Measurements from ENCODE around the gene MATN4. TPM values are rescaled to one million over a fixed set of nuclear protein-coding genes. Genes with fewer than 3 reads are reported as not detected.

MATN4 gene
- total and polyA plus RNA-seq, 2 of the 13 experiments (the other 11 are each of a cell fraction or from before 2014, with no cell fraction given) = not detected

- no peak for TF ChIP-seq AGO2 (optimal IDR thresholded peaks at IDR 0.05; ENCODE audit: low read depth, low read length)
- TF ChIP-seq HOXA7 (CRISPR knock-in tag; IDR thresholded peaks at IDR 0.05) = no peak
- no peak for TF ChIP-seq ZFX (CRISPR knock-in tag; IDR thresholded peaks at IDR 0.05; ENCODE audit: low read depth)
- no peak for TF ChIP-seq ZNF326 (CRISPR knock-in tag; IDR thresholded peaks at IDR 0.05; ENCODE audit: borderline replicate concordance)
- no peak for TF ChIP-seq RFX5 (IDR thresholded peaks at IDR 0.05; ENCODE audit: low read depth, low read length)
- no peak for TF ChIP-seq ZNF30 (CRISPR knock-in tag; IDR thresholded peaks at IDR 0.05)
- no peak for TF ChIP-seq ZNF720 (CRISPR knock-in tag; IDR thresholded peaks at IDR 0.05)
- no peak for TF ChIP-seq ZNF333 (CRISPR knock-in tag; IDR thresholded peaks at IDR 0.05; ENCODE audit: borderline replicate concordance)
- TF ChIP-seq SRSF9 (IDR thresholded peaks at IDR 0.05; ENCODE audit: borderline replicate concordance, insufficient read depth, low read depth, low read length, poor library complexity, severe bottlenecking) = no peak
- 0 out of 2 replicates have a peak, but pooled peaks have one; percentile 26 for TF ChIP-seq ZNF446 (CRISPR knock-in tag; IDR thresholded peaks at IDR 0.05)
- TF ChIP-seq JDP2 (CRISPR knock-in tag; IDR thresholded peaks at IDR 0.05; ENCODE audit: borderline replicate concordance) = no peak
- TF ChIP-seq EZH2 (conservative IDR thresholded peaks at IDR 0.05; ENCODE audit: low read depth, low read length) = no peak
- no peak for TF ChIP-seq IKZF4 (CRISPR knock-in tag; IDR thresholded peaks at IDR 0.05; ENCODE audit: borderline replicate concordance, low read depth, not compliant biosample characterization)
- no peak for TF ChIP-seq ZNF431 (CRISPR knock-in tag; IDR thresholded peaks at IDR 0.05; ENCODE audit: borderline replicate concordance, low read depth)
- TF ChIP-seq KDM4B (CRISPR knock-in tag; IDR thresholded peaks at IDR 0.05) = no peak; the same call in 1 of the 2 replicates
- no peak for TF ChIP-seq KAT2B (IDR thresholded peaks at IDR 0.05; ENCODE audit: borderline replicate concordance, low read depth, low read length)
- TF ChIP-seq ZNF256 (CRISPR knock-in tag; conservative IDR thresholded peaks at IDR 0.05) = no peak
- no peak for TF ChIP-seq RARG (CRISPR knock-in tag; IDR thresholded peaks at IDR 0.05; ENCODE audit: low read depth)
- TF ChIP-seq MED13 (CRISPR knock-in tag; IDR thresholded peaks at IDR 0.05) = no peak
- TF ChIP-seq NFATC3 (CRISPR knock-in tag; IDR thresholded peaks at IDR 0.05) = no peak
- TF ChIP-seq ZEB1 (IDR thresholded peaks at IDR 0.05; ENCODE audit: insufficient replicate concordance, low read depth) = peak; percentile 8
- no peak for TF ChIP-seq HNF1B (CRISPR knock-in tag; IDR thresholded peaks at IDR 0.05)
- 0 out of 2 replicates have a peak, but pooled peaks have one; percentile 1 for TF ChIP-seq ZNF232 (CRISPR knock-in tag; IDR thresholded peaks at IDR 0.05; ENCODE audit: borderline replicate concordance)
- no peak for TF ChIP-seq E2F2 (CRISPR knock-in tag; IDR thresholded peaks at IDR 0.05; ENCODE audit: borderline replicate concordance)
- no peak for TF ChIP-seq MXD1 (CRISPR knock-in tag; IDR thresholded peaks at IDR 0.05)
Observed at GRCh38 chr20:45343532-45344167, 35.6 kb upstream of the MATN4 start (continued).
